HEK293 (cell line): ENCODE measurements around the gene FKBP9.

Experiments used
- CTCF ChIA-PET: fragments of 350-600 bp; formaldehyde crosslinking; extraction: SDS; loops from one replicate; lab custom pipeline; 2021; ENCODE audit warnings: antibody characterized with exemption; lab: Yijun Ruan, JAX
- POLR2A ChIA-PET: fragments of 300-600 bp; formaldehyde crosslinking; extraction: SDS; loops from one replicate; lab custom pipeline; 2020; ENCODE audit warnings: antibody characterized with exemption, inconsistent platforms; lab: Yijun Ruan, JAX
- H3K27ac ChIP-seq: fragments of 200-500 bp; sonication (Bioruptor generic); 2 replicates; pipeline ENCODE4 v1.5.1; 2014; ENCODE audit warnings: low read depth, low read length, control low read depth, inconsistent platforms; ENCODE audit errors: extremely low read depth
- H3K36me3 ChIP-seq, 2 experiments: fragments of 200-500 bp in 1 of 2; sonication (Bioruptor generic) in 1 of 2; 1 replicate in 1 of 2; 2 replicates in 1 of 2; pipeline ENCODE4 v1.5.1; 2014 to 2017; ENCODE audit warnings: inconsistent platforms in 2 of 2, low read length in 2 of 2; ENCODE audit not compliant: control insufficient read depth in 2 of 2, insufficient read depth in 1 of 2
- H3K4me1 ChIP-seq: fragments of 200-500 bp; sonication (Bioruptor generic); 2 replicates; pipeline ENCODE4 v1.5.1; 2014; ENCODE audit warnings: mild to moderate bottlenecking, low read length, inconsistent platforms; ENCODE audit not compliant: control insufficient read depth, insufficient read depth
- H3K4me3 ChIP-seq: 2 replicates; pipeline ENCODE4 v1.5.1; 2011; ENCODE audit warnings: low read depth, mild to moderate bottlenecking, control low read depth, low read length, moderate library complexity
- H3K9me3 ChIP-seq: fragments of 200-500 bp; sonication (Bioruptor generic); 2 replicates; pipeline ENCODE4 v1.5.1; 2014; ENCODE audit warnings: low read depth, low read length, inconsistent platforms; ENCODE audit not compliant: control insufficient read depth, insufficient read depth
- HOXD13 ChIP-seq: sonication (generic); formaldehyde crosslinking; IDR thresholded peaks from 2 replicates; pipeline ENCODE4 v1.8.0; 2022; ENCODE audit warnings: missing genetic modification reagents, borderline replicate concordance
- SALL2 ChIP-seq: fragments of 450-650 bp; formaldehyde crosslinking; IDR thresholded peaks from 2 replicates; pipeline ENCODE4 v1.5.0; 2017; ENCODE audit warnings: missing biosample characterization, mild to moderate bottlenecking, missing genetic modification characterization, borderline replicate concordance
- WT1 ChIP-seq: fragments of 450-650 bp; formaldehyde crosslinking; IDR thresholded peaks from 2 replicates; pipeline ENCODE4 v1.5.1; 2016; ENCODE audit warnings: missing biosample characterization, missing genetic modification characterization
- YY1 ChIP-seq: fragments of 450-650 bp; formaldehyde crosslinking; IDR thresholded peaks from 2 replicates; pipeline ENCODE4 v1.5.1; 2018; ENCODE audit warnings: missing biosample characterization, missing genetic modification characterization
- ZNF138 ChIP-seq: fragments of 450-650 bp; formaldehyde crosslinking; IDR thresholded peaks from 2 replicates; pipeline ENCODE4 v1.5.1; 2016; ENCODE audit warnings: missing biosample characterization, missing genetic modification characterization, borderline replicate concordance
- ZNF223 ChIP-seq: fragments of 450-650 bp; formaldehyde crosslinking; IDR thresholded peaks from 2 replicates; pipeline ENCODE4 v1.5.1; 2016; ENCODE audit warnings: missing biosample characterization, missing genetic modification characterization
- ZNF335 ChIP-seq: fragments of 450-650 bp; formaldehyde crosslinking; conservative IDR thresholded peaks from 2 replicates; pipeline ENCODE4 v1.5.1; 2016; ENCODE audit warnings: missing biosample characterization, missing genetic modification characterization
- ZNF354C ChIP-seq: fragments of 450-650 bp; formaldehyde crosslinking; IDR thresholded peaks from 2 replicates; pipeline ENCODE4 v1.5.1; 2016; ENCODE audit warnings: missing biosample characterization, missing genetic modification characterization, low read depth, borderline replicate concordance
- ZNF37A ChIP-seq: fragments of 450-650 bp; IDR thresholded peaks from 2 replicates; pipeline ENCODE4 v1.5.1; 2018; ENCODE audit warnings: missing biosample characterization, missing genetic modification characterization
- ZNF423 ChIP-seq: fragments of 450-650 bp; formaldehyde crosslinking; IDR thresholded peaks from 2 replicates; pipeline ENCODE4 v1.5.1; 2016; ENCODE audit warnings: missing biosample characterization, missing genetic modification characterization
- ZNF433 ChIP-seq: fragments of 450-650 bp; formaldehyde crosslinking; IDR thresholded peaks from 2 replicates; pipeline ENCODE4 v1.5.1; 2016; ENCODE audit warnings: missing biosample characterization, missing genetic modification characterization, low read depth
- ZNF621 ChIP-seq: fragments of 450-650 bp; formaldehyde crosslinking; IDR thresholded peaks from 2 replicates; pipeline ENCODE4 v1.5.1; 2017; ENCODE audit warnings: missing biosample characterization, missing genetic modification characterization
- ZNF654 ChIP-seq: fragments of 450-650 bp; formaldehyde crosslinking; IDR thresholded peaks from 2 replicates; pipeline ENCODE4 v1.5.1; 2016; ENCODE audit warnings: low read depth, missing biosample characterization, missing genetic modification characterization
- ZNF670 ChIP-seq: fragments of 450-650 bp; formaldehyde crosslinking; IDR thresholded peaks from 2 replicates; pipeline ENCODE4 v1.5.1; 2016; ENCODE audit warnings: missing biosample characterization, missing genetic modification characterization, low read depth
- ZNF792 ChIP-seq: fragments of 450-650 bp; formaldehyde crosslinking; IDR thresholded peaks from 2 replicates; pipeline ENCODE4 v1.5.1; 2016; ENCODE audit warnings: missing biosample characterization, missing genetic modification characterization
- ZNF843 ChIP-seq: fragments of 450-650 bp; formaldehyde crosslinking; IDR thresholded peaks from 2 replicates; pipeline ENCODE4 v1.5.1; 2016; ENCODE audit warnings: missing biosample characterization, missing genetic modification characterization
- ZSCAN16 ChIP-seq: fragments of 450-650 bp; formaldehyde crosslinking; IDR thresholded peaks from 2 replicates; pipeline ENCODE4 v1.5.1; 2016; ENCODE audit warnings: missing biosample characterization, missing genetic modification characterization
- TF ChIP-seq, protein P1 (sequence below): fragments of 450-650 bp; formaldehyde crosslinking; IDR thresholded peaks from 2 replicates; pipeline ENCODE4 v1.5.1; 2016; ENCODE audit warnings: missing biosample characterization, missing genetic modification characterization, low read depth
- TF ChIP-seq, protein P2 (sequence below): fragments of 450-650 bp; formaldehyde crosslinking; IDR thresholded peaks from 2 replicates; pipeline ENCODE4 v1.5.1; 2017; ENCODE audit warnings: missing biosample characterization, missing genetic modification characterization
- TF ChIP-seq, protein P3 (sequence below): fragments of 450-650 bp; formaldehyde crosslinking; IDR thresholded peaks from 2 replicates; pipeline ENCODE4 v1.5.1; 2016; ENCODE audit warnings: missing biosample characterization, missing genetic modification characterization
- TF ChIP-seq, protein P4 (sequence below): sonication (generic); formaldehyde crosslinking; IDR thresholded peaks from 2 replicates; pipeline ENCODE4 v1.8.1; 2022; ENCODE audit warnings: mild to moderate bottlenecking, moderate library complexity, missing genetic modification reagents
- TF ChIP-seq, protein P5 (sequence below): fragments of 450-650 bp; formaldehyde crosslinking; IDR thresholded peaks from 2 replicates; pipeline ENCODE4 v1.5.1; 2016; ENCODE audit warnings: missing biosample characterization, missing genetic modification characterization, borderline replicate concordance
- TF ChIP-seq, protein P6 (sequence below): fragments of 450-650 bp; IDR thresholded peaks from 2 replicates; pipeline ENCODE4 v1.5.1; 2018; ENCODE audit warnings: missing biosample characterization, mild to moderate bottlenecking, missing genetic modification characterization

Gene FKBP9

DNA sequence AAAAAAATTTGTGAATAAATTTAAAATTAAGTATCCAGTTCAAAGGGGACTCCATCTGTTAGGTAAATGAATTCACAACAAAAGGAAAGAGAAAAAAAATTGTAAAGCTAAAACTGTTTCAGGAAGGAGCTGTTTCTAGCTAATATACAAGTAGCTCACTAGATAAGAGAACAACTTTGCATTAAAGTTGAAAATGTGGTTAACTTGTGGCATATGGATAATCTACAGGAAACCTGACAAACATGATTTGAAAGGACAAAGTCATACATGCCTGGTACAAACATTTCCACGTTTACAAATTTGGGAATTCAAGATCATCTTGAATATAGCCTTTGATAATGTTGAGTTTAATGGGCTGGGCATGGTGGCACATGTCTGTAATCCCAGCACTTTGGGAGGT, 96.5 kb downstream of the FKBP9 start:
- no peak for TF ChIP-seq ZNF223 (tag by site-specific recombination)
- TF ChIP-seq ZNF335 (tag by site-specific recombination): no peak
- no peak for TF ChIP-seq WT1 (tag by site-specific recombination)
- no peak for TF ChIP-seq ZNF621
- TF ChIP-seq, protein P1, sequence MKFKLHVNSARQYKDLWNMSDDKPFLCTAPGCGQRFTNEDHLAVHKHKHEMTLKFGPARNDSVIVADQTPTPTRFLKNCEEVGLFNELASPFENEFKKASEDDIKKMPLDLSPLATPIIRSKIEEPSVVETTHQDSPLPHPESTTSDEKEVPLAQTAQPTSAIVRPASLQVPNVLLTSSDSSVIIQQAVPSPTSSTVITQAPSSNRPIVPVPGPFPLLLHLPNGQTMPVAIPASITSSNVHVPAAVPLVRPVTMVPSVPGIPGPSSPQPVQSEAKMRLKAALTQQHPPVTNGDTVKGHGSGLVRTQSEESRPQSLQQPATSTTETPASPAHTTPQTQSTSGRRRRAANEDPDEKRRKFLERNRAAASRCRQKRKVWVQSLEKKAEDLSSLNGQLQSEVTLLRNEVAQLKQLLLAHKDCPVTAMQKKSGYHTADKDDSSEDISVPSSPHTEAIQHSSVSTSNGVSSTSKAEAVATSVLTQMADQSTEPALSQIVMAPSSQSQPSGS (tag by site-specific recombination): no peak
- no peak for TF ChIP-seq SALL2 (tag by site-specific recombination)
- TF ChIP-seq, protein P2, sequence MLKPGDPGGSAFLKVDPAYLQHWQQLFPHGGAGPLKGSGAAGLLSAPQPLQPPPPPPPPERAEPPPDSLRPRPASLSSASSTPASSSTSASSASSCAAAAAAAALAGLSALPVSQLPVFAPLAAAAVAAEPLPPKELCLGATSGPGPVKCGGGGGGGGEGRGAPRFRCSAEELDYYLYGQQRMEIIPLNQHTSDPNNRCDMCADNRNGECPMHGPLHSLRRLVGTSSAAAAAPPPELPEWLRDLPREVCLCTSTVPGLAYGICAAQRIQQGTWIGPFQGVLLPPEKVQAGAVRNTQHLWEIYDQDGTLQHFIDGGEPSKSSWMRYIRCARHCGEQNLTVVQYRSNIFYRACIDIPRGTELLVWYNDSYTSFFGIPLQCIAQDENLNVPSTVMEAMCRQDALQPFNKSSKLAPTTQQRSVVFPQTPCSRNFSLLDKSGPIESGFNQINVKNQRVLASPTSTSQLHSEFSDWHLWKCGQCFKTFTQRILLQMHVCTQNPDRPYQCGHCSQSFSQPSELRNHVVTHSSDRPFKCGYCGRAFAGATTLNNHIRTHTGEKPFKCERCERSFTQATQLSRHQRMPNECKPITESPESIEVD (tag by site-specific recombination): no peak
- no peak for TF ChIP-seq ZSCAN16 (tag by site-specific recombination)
- no peak for TF ChIP-seq ZNF354C (tag by site-specific recombination)
- no peak for TF ChIP-seq HOXD13
- TF ChIP-seq, protein P3, sequence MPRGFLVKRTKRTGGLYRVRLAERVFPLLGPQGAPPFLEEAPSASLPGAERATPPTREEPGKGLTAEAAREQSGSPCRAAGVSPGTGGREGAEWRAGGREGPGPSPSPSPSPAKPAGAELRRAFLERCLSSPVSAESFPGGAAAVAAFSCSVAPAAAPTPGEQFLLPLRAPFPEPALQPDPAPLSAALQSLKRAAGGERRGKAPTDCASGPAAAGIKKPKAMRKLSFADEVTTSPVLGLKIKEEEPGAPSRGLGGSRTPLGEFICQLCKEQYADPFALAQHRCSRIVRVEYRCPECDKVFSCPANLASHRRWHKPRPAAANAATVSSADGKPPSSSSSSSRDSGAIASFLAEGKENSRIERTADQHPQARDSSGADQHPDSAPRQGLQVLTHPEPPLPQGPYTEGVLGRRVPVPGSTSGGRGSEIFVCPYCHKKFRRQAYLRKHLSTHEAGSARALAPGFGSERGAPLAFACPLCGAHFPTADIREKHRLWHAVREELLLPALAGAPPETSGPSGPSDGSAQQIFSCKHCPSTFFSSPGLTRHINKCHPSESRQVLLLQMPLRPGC (tag by site-specific recombination): no peak
- TF ChIP-seq ZNF792 (tag by site-specific recombination): no peak
- TF ChIP-seq, protein P4, sequence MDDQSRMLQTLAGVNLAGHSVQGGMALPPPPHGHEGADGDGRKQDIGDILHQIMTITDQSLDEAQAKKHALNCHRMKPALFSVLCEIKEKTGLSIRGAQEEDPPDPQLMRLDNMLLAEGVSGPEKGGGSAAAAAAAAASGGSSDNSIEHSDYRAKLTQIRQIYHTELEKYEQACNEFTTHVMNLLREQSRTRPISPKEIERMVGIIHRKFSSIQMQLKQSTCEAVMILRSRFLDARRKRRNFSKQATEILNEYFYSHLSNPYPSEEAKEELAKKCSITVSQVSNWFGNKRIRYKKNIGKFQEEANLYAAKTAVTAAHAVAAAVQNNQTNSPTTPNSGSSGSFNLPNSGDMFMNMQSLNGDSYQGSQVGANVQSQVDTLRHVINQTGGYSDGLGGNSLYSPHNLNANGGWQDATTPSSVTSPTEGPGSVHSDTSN (CRISPR knock-in tag): no peak
- TF ChIP-seq ZNF37A (tag by site-specific recombination): no peak
- no peak for TF ChIP-seq ZNF654 (tag by site-specific recombination)
- TF ChIP-seq, all 188 proteins: peak for 0

DNA sequence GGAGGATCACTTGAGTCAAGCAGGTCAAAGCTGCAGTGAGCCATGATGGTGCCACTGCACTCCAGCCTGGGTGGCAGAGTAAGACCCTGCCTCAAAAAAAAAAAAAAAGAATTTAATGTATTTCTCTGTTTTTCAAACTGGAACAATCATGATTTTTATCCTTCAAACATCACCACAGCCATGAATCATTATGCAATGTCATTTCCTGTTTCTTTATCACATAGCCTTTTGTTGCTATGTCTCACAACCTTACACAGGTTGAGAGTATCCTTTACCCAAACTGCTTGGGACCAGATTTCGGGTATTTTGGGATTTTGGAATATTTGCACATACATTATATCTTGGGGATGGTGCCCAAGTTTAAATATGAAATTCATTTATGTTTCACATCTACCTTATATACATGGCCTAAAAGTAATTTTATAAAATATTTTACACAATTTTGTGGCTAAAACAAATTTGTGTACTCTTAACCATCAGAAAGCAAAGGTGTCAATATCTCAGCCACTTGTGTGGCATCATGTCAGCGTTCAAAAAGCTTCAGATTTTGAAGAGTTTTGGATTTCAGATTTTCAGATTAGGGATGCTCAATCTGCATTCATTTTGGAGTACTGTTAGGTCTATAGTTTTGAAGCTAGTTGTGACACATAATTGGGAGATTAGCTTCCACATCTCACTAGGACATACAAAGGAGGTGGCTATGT, 97.2 kb downstream of the FKBP9 start:
- no peak overlapping the region for H3K27ac ChIP-seq
- CTCF ChIA-PET: interaction anchor here (0.9 to 2.2 kb wide), 3 partner anchors 14 to 208 kb away, joined by 3 to 11 read pairs (median 3); no protein-coding TSS in a partner anchor
- no peak for TF ChIP-seq ZNF423 (tag by site-specific recombination)
- no peak for TF ChIP-seq ZNF843
- no peak for TF ChIP-seq ZNF138 (tag by site-specific recombination)
- TF ChIP-seq ZNF670 (tag by site-specific recombination): no peak
- no peak for TF ChIP-seq YY1 (tag by site-specific recombination)
- TF ChIP-seq, protein P5, sequence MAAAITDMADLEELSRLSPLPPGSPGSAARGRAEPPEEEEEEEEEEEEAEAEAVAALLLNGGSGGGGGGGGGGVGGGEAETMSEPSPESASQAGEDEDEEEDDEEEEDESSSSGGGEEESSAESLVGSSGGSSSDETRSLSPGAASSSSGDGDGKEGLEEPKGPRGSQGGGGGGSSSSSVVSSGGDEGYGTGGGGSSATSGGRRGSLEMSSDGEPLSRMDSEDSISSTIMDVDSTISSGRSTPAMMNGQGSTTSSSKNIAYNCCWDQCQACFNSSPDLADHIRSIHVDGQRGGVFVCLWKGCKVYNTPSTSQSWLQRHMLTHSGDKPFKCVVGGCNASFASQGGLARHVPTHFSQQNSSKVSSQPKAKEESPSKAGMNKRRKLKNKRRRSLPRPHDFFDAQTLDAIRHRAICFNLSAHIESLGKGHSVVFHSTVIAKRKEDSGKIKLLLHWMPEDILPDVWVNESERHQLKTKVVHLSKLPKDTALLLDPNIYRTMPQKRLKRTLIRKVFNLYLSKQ (tag by site-specific recombination): no peak
- TF ChIP-seq, protein P6, sequence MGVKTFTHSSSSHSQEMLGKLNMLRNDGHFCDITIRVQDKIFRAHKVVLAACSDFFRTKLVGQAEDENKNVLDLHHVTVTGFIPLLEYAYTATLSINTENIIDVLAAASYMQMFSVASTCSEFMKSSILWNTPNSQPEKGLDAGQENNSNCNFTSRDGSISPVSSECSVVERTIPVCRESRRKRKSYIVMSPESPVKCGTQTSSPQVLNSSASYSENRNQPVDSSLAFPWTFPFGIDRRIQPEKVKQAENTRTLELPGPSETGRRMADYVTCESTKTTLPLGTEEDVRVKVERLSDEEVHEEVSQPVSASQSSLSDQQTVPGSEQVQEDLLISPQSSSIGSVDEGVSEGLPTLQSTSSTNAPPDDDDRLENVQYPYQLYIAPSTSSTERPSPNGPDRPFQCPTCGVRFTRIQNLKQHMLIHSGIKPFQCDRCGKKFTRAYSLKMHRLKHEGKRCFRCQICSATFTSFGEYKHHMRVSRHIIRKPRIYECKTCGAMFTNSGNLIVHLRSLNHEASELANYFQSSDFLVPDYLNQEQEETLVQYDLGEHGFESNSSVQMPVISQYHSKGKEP (tag by site-specific recombination): no peak
- no peak for TF ChIP-seq ZNF433 (tag by site-specific recombination)

More for the DNA sequence above, 96.5 kb downstream of the FKBP9 start:
- ChIA-PET CTCF (interaction anchor here (1.4 to 2.2 kb wide), 2 partner anchors 13 to 207 kb away, joined by 3 to 11 read pairs; no protein-coding TSS in a partner anchor), POLR2A (interaction anchor here (1.7 kb wide), 1 partner anchor 9 kb away, joined by 10 read pairs; the partner anchor contains the start of gene NT5C3A)
- peaks cover 0 to 11% of the 10 kb centered on the region in 2 experiments; a peak in 1 of 3 replicates for H3K36me3 ChIP-seq
- H3K4me1 ChIP-seq: peaks cover 9% of the 10 kb centered on the region
- H3K4me3 ChIP-seq: no peak overlapping the region
- H3K27ac ChIP-seq: no peak overlapping the region
- H3K9me3 ChIP-seq: no peaks in the 10 kb centered on the region

More for the DNA sequence above, 97.2 kb downstream of the FKBP9 start:
- Histone ChIP-seq H3K4me1 (peaks cover 9% of the 10 kb centered on the region), H3K36me3 (peaks cover 0 to 11% of the 10 kb centered on the region in 2 experiments; a peak in 1 of 3 replicates), H3K9me3 (no peaks in the 10 kb centered on the region), H3K4me3 (no peak overlapping the region)
- POLR2A ChIA-PET: interaction anchor here (1.7 kb wide), 1 partner anchor 8 kb away, joined by 10 read pairs; the partner anchor contains the start of gene NT5C3A
